H4 (cell line): ENCODE measurements around the gene GALNT13. TPM values are rescaled to one million over a fixed set of nuclear protein-coding genes. Genes with fewer than 3 reads are reported as not detected.

Experiments
- DNase-seq: peaks from one replicate; pipeline ENCODE4 v3.0.0-alpha.2; 2015; ENCODE audit warnings: low spot score
- total RNA-seq: library from RNA; depleted of rRNA; stranded (reverse); fragments of >200 nt; shearing (Covaris generic); gene quantifications from 2 replicates; pipeline ENCODE4 v1.2.3, GENCODE V29; 2014; rRNA removed

GALNT13 gene
- 10.4 and 12.8 TPM in 2 replicates for total RNA-seq

DNA sequence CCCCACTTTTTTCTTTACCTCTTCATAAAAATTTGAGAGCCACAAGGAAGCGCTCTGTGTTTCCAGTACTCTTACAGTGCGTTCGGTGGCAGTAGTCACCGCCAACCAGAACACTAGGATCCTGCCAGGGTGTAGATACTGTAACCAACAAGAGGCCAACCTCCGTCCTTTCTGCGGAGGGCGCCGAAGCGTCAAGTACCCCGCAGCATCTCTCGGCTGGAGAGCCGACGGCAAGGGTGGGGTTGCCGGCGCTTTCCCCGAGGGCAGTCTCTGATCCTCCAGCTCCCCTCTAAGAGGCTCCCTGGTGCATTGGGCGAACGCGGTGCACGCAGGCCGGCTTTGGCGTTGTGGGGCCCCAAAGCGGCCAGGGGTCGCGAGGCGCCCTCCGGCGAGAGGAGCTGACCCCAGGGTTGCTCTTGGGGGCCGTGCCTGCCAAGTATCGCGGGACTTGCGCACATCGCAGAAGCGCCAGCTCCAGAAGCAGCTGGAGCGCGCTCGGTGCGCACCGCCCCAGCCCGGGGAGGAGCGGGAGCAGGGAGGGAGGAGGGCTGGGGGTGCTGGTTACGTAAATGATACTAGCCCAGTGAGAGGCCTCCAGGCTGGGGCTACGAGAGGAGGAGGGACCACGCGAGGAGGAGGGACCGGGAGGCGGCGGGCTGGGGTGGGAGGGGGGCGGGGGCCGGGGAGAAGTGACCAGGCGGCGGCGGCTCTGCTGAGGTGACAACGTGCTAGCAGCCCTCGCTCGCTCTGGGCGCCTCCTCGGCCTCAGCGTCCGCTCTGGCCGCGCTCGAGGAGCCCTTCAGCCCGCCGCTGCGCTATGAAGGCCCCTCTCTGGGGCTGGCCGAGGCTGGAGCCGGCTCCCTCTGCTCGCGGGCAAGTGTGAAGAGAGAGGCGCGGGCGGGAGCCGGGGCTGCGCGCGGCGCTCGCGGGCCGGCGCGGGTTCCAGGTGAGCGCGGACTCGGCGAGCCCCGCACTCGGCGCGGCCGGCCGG lies at the start of gene GALNT13:
Gene GALNT13, plus strand, starts transcription at position 692 of the 991 bp plus-strand sequence.
- DNase-seq, result peak; percentile 95

DNA sequence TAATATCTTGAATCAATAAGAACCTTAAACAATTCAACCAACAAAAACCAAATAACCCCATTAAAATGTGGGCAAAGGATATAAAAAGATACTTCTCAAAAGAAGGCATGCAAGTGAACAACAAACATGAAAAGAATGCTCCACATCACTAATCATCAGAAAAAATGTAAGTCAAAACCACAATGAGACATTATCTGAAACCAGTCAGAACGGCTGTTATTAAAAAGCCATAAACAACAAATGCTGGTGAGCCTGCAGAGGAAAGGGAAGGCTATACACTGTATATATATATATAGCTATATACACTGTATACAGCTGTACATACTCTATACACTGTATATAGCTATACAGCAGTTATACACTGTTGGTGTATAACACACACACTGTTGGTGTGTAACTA lies 47.8 kb upstream of the GALNT13 start:
- no peak for DNase-seq

DNA sequence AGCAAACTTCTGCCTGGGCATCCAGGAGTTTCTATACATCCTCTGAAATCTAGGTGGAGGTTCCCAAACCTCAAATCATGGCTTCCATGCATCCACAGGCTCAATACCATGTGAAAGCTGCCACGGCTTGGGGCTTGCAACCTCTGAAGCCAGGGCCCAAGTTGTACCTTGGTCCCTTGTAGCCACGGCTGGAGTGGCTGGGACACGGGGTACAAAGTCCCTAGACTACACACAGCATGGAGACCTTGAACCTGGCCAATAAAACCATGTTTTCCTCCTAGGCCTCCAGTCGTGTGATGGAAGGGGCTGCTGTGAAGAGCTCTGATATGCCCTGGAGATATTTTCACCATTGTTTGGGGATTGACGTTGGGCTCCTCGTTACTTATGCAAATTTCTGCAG lies 43.4 kb upstream of the GALNT13 start:
- DNase-seq, result no peak

DNA sequence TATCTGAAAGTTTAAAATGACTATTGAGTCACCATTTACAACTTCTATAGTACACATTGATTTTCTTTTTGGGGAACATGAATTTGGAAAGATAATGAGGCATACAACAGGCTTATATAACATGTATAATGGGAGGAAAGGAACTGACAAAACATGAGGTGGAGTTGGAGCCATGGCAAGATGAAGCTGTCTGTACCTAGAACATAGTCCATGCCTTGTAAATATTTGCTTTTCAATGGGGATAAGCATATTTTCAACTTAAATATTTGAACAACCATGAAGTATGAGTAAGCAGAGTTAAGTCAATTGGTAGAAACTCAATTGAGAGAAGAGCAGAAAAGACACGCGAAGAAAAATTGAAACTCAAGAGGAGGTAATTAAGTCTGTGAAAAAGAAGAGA lies 37.1 kb upstream of the GALNT13 start:
- DNase-seq, result no peak

DNA sequence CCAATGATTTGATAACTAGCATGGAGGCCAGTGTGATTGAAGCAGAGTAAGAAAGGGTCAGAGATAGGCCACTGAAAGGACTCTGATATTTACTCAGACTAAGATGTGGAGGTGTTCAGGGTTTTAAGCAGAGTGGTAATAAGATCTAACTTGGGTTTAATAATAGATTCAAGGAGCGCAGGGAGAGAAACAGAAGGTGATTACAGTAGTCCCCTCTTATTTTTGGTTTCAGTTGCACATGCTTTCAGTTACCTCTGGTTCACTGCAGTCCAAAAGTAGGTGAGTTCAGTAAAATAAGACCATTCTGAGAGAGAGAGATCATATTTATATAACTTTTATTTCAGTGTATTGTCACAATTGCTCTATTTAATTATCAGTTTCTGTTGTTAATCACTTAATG lies 13.5 kb upstream of the GALNT13 start:
- DNase-seq, result no peak

DNA sequence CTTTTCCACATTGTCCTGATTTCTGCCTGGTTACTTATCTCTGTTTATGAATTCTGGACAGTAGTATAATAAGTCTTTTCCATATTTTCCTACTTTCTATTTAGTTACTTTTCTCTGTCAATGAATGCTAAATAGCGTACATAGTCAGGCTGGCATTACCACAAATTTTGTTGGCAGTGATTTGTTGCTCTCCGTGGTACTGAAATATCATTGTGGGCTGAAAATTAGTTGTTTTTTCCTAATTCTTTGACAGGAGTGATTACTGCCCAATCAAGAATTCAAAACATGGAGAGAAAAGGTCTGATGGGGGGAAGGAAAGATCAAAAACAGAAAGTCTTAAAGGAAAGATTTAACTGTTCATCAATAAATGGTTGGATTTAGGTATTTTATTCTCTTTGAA lies 7.7 kb upstream of the GALNT13 start:
- DNase-seq, result no peak

DNA sequence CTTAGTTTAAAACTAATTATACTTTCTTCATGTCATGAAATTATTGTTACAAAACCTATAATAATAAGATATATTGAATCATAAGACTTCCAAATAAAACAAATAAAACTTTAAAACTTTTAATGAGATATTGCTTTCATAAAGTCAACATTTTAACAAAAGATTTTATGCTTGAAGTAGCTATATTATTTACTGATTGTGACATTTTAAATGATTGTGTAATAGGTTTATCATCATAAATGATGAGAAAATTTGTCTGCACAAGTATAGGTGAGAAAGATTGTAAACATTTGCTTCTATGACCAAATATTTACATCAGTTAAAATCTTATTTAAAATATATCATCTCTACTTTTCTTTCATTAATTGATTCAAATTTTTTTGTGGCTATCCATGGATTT lies 5.1 kb upstream of the GALNT13 start:
- DNase-seq, result no peak

DNA sequence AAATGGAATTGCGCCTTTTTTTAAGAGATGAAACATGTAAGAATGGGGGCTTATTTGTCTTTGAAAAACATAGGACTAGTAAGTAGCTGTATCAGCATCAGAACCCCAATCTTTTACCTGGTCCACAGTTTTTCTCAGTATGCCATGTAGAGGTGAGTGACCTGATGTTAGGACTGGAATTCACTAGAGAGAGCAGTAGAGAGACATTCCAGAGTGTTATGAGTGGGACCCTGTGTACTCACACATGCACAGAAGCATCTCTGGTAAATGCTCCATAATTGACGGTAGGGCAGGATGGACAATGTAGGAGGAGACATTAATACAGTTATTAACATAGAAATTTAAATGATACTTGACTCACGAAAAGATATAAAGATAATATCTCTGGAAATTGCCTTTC lies 1.4 kb upstream of the GALNT13 start:
- DNase-seq, result peak; percentile 33

DNA sequence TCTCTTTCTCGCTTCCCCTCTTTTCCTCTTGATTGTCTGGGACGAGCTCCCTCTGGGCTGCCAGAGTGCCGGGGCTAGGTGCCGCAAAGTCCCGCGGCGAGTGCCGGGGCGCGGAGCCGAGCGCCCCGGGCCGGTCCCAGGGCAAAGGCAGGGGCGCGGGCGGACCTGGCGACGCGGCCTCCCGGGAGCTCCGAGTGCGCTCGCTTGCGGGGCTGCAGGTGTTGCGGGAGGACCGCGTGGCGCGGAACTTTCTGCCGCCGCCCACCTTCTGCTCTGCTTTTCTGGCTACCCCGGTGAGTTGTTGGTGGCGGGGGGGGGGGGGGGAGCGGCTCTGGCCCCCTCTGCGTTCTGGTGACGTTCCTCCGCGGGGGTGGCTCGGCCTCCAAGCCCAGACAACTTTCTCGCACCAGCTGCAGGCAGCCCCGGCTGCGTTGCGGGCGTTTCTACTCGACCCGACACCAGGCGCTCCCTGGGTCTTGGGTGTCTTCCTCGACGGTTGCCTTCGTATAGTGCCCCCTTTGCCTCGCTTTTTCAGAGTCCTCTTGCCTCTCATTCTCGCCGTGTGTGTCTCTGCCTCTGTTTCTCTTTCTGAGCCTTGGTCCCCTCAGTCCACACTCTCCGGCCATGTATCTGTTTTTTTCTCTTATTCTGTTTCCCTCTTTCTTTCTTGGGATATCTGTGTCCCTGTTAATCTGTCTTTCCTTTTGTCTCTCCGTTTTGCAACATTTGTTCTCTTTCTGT lies 759 bp downstream of the GALNT13 start:
- no peak for DNase-seq

DNA sequence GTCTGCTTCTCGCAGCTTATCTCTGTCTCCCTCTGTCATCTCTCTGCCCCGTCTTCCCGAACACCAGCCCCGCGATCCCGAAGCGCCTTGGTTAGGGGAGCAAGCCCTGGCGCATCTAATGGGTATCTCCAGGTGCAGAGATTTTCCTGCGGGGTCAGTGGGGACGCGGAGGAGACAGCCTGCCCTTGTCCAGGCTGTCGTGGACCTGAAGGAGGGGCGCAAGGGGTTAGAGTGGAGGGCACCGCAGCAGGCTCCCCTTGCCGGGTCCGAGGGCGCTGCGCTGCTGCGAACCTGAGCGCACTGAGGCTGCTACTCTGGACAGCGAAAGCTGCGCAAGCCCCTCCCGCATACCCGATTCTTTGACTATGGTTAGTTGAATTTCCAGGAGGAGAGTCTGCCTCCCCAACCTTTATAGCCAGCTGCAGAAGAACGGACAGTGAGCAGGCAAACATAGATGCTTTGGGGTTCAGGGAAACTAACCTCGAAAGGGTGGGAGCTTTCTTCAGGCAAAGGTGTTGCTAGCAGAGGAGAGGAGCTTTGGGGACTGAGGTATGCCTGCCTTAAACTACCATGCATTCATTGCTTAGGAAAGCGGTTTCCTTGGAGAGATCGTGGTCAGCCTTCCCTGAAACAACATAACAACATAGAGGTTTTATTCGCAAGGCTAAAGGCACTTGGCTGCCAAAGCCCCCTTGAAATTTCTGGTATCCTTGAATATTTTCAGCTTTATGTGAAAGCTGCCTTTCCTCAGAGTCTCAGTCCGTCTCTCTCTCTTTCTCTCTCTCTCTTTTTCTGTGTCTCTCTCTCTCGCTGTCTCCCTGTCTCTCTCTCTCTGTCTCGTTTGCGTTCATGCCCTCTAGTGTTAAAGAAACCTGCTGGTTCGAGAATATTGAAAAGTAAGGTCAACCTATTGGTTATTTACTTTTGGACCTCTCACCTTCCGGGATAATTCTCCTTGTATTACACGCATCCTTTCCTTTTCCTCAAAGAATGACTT lies 1.6 kb downstream of the GALNT13 start:
- DNase-seq, result peak; percentile 5

DNA sequence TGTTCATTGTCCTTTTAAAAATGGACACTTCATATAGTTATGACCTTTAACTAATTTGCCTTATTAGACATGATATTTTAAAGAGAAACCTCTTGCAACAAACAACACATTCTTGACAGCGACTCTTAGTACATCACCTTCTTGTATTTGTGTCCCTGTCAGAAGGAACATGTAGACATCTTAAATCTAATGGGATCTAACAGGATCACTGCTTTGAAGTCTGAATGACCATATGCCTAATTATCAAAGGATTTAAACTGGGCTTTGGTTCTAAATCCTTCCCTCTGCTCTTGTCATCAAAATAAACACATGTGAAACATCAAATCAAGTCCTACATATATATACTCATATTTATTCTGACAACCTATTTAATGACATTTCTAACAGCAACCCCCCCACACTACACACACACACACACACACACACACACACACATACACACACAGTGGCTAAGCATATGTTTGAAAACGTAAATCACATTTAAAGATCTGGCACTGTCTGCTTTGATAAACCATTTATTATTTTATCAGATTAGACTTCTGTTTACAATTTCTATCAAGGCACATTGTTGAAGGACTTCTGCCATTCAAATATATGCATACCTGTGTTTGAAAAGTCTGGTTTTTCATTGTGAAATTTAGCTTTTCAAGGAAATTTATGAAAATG lies 4.2 kb downstream of the GALNT13 start:
- no peak for DNase-seq

DNA sequence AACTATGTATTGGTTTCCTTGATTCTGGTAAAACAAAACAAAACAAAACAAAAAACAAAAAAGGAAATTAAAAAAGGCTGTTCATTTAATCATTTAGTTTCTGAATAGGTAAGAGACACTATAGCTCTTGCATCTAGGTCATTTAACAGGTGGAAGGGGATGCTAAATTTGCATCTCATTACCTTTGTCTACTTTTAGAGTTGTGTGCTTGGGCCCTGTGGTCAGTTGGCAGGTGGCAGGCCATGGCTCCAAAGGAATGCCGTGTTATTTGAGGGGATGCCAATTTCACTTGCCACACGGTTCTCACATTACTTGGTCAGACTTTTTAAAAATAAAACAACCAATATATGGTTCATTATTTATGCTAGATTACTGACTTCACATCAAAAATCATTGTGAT lies 9.2 kb downstream of the GALNT13 start:
- DNase-seq, result no peak

DNA sequence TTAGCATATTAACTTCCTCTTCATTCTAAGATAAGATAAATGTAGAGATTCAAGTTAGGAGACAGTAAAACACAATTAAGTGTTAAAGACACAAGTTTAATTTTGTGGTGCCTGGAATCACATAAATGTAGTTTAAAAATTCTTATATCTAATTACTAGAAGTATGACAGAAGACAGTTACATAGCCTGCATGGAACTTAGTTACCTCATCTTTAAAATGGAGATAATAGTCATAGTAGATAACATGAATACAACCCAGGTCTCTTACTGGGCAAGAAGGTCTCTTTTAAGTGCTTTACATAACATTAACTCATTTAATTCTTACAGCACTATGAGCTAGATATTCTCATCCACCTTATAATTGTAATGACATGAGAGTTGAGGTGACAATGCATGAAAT lies 15.1 kb downstream of the GALNT13 start:
- DNase-seq, result no peak

DNA sequence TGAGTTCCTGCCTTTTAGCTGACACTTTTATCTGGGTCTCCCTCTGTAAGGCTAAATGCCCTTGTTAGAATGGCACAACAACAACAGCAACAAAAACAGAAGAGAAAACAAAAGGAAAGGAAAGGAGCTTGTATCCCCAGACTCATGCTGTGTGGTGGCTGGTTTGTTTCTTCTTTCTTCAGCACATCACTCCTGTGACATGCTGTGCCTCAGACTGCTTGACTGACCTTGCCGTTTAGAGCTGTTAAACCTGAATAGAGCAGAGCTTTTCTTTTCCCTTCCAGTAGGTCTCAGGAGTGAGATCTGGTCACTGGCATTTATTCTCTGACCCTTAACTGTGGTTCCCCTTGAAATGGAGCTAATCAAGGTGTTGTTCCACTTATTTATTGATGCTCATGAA lies 18.9 kb downstream of the GALNT13 start:
- no peak for DNase-seq

DNA sequence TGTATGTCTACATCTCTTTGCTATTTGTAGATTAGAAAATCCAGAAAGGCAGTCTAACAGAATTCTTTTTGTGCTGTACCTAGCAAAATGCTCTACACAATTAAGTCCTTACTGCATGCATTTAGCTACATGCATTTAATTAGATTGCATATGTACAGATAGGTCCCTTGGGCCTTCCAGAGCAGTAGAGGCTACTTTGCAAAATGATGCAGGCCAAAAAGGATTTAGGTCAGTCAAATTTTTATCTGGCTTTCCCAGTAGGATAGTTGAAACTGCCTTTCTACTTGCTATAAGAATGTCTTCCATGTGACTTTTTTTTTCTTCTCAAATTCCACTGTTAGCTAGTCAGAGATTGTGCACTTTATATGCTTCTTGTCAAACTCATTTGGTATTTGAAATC lies 19.3 kb downstream of the GALNT13 start:
- DNase-seq, result no peak

DNA sequence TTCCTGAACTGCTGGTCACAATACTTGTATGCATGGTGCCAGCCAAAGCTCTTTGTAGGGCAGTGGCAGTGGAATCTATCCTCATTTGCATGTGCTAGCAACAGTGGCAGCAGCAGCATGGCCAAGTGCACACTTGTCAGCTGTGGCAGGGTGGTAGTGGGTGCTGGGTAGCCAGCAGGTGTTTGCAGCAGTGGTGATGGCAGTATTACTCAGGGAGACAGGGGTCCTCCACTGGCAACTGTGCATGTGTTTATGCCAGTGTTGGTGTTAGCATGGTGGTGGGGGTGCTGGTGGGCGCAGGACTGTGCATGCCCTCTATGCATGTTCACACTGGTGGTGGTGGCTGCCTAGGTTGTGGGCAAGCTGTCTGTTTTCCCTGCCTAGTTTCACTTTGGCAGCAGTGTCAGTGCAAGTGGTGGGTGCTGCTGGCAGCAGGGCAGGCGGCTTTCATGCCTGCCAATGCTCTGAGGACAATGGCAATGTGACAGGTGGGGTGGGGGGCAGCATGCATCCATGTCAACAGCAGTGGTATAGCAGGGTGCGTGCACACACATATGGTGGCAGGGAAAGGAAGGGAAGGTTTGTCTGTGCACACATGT lies 41.2 kb downstream of the GALNT13 start:
- DNase-seq, result no peak

DNA sequence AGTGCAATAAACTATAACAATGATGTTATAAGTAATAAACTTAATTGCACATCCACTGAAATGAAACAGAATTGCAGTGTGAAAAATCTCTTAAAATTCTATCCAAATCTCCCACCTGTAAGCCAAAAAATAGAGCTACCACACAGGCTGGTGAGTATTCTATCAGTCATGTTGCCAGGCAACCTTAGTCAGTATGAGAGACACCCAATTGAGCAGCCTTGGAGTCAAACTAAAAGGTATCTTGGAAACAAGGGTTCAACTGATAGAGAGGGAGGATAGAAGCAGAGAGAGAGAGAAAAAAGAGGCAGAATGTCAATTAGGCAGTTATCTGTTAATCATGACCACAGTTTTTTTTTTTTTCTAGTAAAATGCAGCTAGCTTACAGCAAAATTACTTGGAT lies 45.8 kb downstream of the GALNT13 start:
- DNase-seq, result no peak

DNA sequence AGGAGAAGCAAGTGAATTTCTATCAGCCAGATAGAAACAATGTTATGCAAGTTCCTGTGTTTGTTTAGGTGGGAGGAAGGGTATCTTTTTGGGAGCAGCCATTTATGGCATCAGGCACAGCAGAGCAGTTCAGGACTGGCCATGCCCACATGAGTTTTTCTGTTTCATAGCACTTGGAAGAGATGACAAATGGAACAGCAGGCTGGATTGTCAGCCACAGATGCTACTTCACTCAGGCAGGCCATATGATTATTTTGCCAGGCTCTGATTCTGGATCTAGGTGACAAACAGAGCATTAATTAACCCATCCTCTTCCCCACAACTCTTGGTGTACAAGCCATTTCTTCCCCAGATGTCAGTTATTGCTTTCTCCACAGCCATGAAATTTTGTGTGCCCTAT lies 63.8 kb downstream of the GALNT13 start:
- peak; percentile 7 for DNase-seq

DNA sequence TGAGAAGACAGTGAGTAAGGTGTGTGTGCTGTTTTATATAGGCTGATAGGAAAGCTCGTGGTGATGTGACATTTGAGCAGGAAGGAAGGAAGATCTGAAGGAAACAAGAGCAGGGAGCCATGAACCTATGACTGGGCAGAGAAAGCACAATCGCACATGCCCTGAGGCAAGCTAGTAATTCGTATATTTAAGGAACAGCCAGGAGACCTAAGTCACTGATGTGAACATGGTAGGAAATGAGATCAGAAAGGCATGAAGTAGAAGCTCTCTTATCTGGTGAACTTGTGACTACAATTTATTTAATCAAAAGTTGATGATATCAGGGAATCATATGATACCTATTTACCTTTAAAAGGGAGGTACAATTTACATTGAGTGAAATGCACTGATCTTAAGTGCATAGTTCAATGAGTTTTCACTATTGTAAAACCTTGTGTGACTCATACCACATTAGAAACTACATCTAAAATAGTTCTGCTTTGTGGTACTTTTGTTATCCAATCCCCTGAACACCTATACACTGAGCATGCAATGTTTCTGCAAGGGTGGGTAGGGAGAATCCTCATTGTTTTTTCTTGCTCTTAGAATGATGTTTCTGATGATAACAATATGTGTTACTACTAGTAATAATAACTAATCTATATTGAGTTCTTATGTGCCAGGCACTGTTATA lies 67.5 kb downstream of the GALNT13 start:
- peak; percentile 50 for DNase-seq

DNA sequence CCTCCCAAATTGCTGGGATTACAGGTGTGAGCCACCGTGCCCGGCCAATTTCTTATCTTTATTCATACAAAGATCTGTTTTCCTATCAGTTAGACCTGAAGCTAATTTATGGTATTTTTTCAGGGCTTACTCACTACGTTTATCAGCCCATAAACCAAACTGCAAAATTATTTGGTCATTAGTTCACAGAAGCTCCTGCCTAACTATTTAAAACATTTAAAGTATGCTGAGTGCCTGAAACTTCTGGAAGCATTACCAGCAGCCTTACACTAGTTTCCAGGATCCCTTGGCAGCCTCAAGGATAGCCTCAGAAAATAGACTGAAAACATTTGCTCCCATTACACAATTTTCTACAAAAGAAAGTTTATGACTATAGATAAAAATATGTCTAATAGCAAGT lies 68.8 kb downstream of the GALNT13 start:
- peak; percentile 5 for DNase-seq
